Measurements from ENCODE around the gene PCDH9.

PCDH9 gene

GRCh38 chr13:66576381-66576780 lies 653.8 kb downstream of the PCDH9 start:
- DNase-seq (ENCODE audit: low spot score): no peak

GRCh38 chr13:66574606-66575005 lies 655.5 kb downstream of the PCDH9 start:
- DNase-seq (ENCODE audit: low spot score): no peak

- DNase-seq (ENCODE audit: low spot score): no peak
These were observed 662.1 kb downstream of the PCDH9 start for GRCh38 chr13:66567899-66568612.

- no peak for DNase-seq (ENCODE audit: low spot score)
These were observed 664.9 kb downstream of the PCDH9 start for GRCh38 chr13:66565279-66565678.

- DNase-seq (ENCODE audit: low spot score): no peak
These were observed 667.1 kb downstream of the PCDH9 start for GRCh38 chr13:66563076-66563475.

- DNase-seq (ENCODE audit: low spot score): no peak
These were observed 668.1 kb downstream of the PCDH9 start for GRCh38 chr13:66562054-66562453.

GRCh38 chr13:66560991-66561390 lies 669.1 kb downstream of the PCDH9 start:
- DNase-seq (ENCODE audit: low spot score): no peak

GRCh38 chr13:66560189-66560588 lies 669.9 kb downstream of the PCDH9 start:
- DNase-seq (ENCODE audit: low spot score): no peak

GRCh38 chr13:66559093-66559492 lies 671.0 kb downstream of the PCDH9 start:
- no peak for DNase-seq (ENCODE audit: low spot score)

- peak; percentile 52 for DNase-seq (ENCODE audit: low spot score)
These were observed 671.6 kb downstream of the PCDH9 start for GRCh38 chr13:66558506-66558905.

- no peak for DNase-seq (ENCODE audit: low spot score)
These were observed 672.8 kb downstream of the PCDH9 start for GRCh38 chr13:66557357-66557756.

GRCh38 chr13:66556306-66556705 lies 673.8 kb downstream of the PCDH9 start:
- no peak for DNase-seq (ENCODE audit: low spot score)

- DNase-seq (ENCODE audit: low spot score): no peak
These were observed 676.7 kb downstream of the PCDH9 start for GRCh38 chr13:66553391-66553790.

GRCh38 chr13:66551128-66551527 lies 679.0 kb downstream of the PCDH9 start:
- no peak for DNase-seq (ENCODE audit: low spot score)

- no peak for DNase-seq (ENCODE audit: low spot score)
These were observed 682.5 kb downstream of the PCDH9 start for GRCh38 chr13:66547685-66548084.

GRCh38 chr13:66546534-66547379 lies 683.4 kb downstream of the PCDH9 start:
- DNase-seq (ENCODE audit: low spot score): no peak

- no peak for DNase-seq (ENCODE audit: low spot score)
These were observed 686.4 kb downstream of the PCDH9 start for GRCh38 chr13:66543780-66544179.

GRCh38 chr13:66537417-66537816 lies 692.7 kb downstream of the PCDH9 start:
- DNase-seq (ENCODE audit: low spot score): no peak

- DNase-seq (ENCODE audit: low spot score): no peak
These were observed 693.4 kb downstream of the PCDH9 start for GRCh38 chr13:66536746-66537145.

- no peak for DNase-seq (ENCODE audit: low spot score)
These were observed 695.6 kb downstream of the PCDH9 start for GRCh38 chr13:66534561-66534960.

GRCh38 chr13:66532845-66533244 lies 697.3 kb downstream of the PCDH9 start:
- no peak for DNase-seq (ENCODE audit: low spot score)

GRCh38 chr13:66532146-66532545 lies 698.0 kb downstream of the PCDH9 start:
- DNase-seq (ENCODE audit: low spot score): no peak

GRCh38 chr13:66530686-66531085 lies 699.5 kb downstream of the PCDH9 start:
- no peak for DNase-seq (ENCODE audit: low spot score)

All from pons (tissue), 1 donor.